Trophoblast cell (in vitro differentiated cells and primary cell): Measurements from ENCODE around the gene RPTOR.

Experiments used
- DNase-seq, 2 donors: peaks; one replicate each; pipeline ENCODE4 v3.0.0-alpha.2; 2016
- H2AFZ ChIP-seq: 2 replicates; pipeline ENCODE4 v1.6.1; 2013; ENCODE audit warnings: low read length, moderate library complexity, mild to moderate bottlenecking; ENCODE audit not compliant: insufficient read depth, poor library complexity
- H2AK5ac ChIP-seq: 2 replicates; pipeline ENCODE4 v1.6.1; 2013; ENCODE audit warnings: mild to moderate bottlenecking, low read length
- H2BK120ac ChIP-seq: 2 replicates; pipeline ENCODE4 v1.6.1; 2013; ENCODE audit warnings: low read length, mild to moderate bottlenecking, moderate library complexity; ENCODE audit not compliant: insufficient read depth, poor library complexity
- H2BK12ac ChIP-seq: 2 replicates; pipeline ENCODE4 v1.6.1; 2013; ENCODE audit warnings: mild to moderate bottlenecking, low read length, moderate library complexity
- H2BK5ac ChIP-seq: 2 replicates; pipeline ENCODE4 v1.6.1; 2013; ENCODE audit warnings: low read length, low read depth, moderate library complexity, mild to moderate bottlenecking; ENCODE audit not compliant: poor library complexity
- H3K14ac ChIP-seq: 2 replicates; pipeline ENCODE4 v1.6.1; 2013; ENCODE audit warnings: mild to moderate bottlenecking, low read length
- H3K18ac ChIP-seq: 2 replicates; pipeline ENCODE4 v1.6.1; 2013; ENCODE audit warnings: mild to moderate bottlenecking, low read length
- H3K23ac ChIP-seq: 2 replicates; pipeline ENCODE4 v1.6.1; 2013; ENCODE audit warnings: low read length
- H3K27ac ChIP-seq: 2 replicates; pipeline ENCODE4 v1.5.1; 2013; ENCODE audit warnings: low read depth, mild to moderate bottlenecking, inconsistent platforms, low read length, moderate library complexity
- H3K27me3 ChIP-seq: 2 replicates; pipeline ENCODE4 v1.6.1; 2013; ENCODE audit warnings: inconsistent platforms, mild to moderate bottlenecking, low read length, moderate library complexity; ENCODE audit not compliant: insufficient read depth
- H3K36me3 ChIP-seq, 2 experiments: 1 replicate in 1 of 2; 2 replicates in 1 of 2; pipeline ENCODE4 v1.6.1; 2013; ENCODE audit warnings: low read length in 2 of 2, mild to moderate bottlenecking in 2 of 2, moderate library complexity in 1 of 2; ENCODE audit not compliant: insufficient read depth in 2 of 2, control insufficient read depth in 1 of 2
- H3K4ac ChIP-seq: 2 replicates; pipeline ENCODE4 v1.6.1; 2013; ENCODE audit warnings: low read depth, mild to moderate bottlenecking, low read length, moderate library complexity
- H3K4me1 ChIP-seq, 2 experiments: 1 replicate in 1 of 2; 2 replicates in 1 of 2; pipeline ENCODE4 v1.6.1; 2013; ENCODE audit warnings: low read length in 2 of 2, mild to moderate bottlenecking in 2 of 2, moderate library complexity in 1 of 2; ENCODE audit not compliant: insufficient read depth in 2 of 2, control insufficient read depth in 1 of 2
- H3K4me2 ChIP-seq: 2 replicates; pipeline ENCODE4 v1.6.1; 2013; ENCODE audit warnings: inconsistent platforms, mild to moderate bottlenecking, low read length, moderate library complexity
- H3K4me3 ChIP-seq: 2 replicates; pipeline ENCODE4 v1.5.1; 2013; ENCODE audit warnings: mild to moderate bottlenecking, low read depth, low read length, inconsistent platforms
- H3K79me1 ChIP-seq: one replicate; pipeline ENCODE4 v1.6.1; 2013; ENCODE audit warnings: low read length
- H3K79me2 ChIP-seq: 2 replicates; pipeline ENCODE4 v1.6.1; 2013; ENCODE audit warnings: low read length, mild to moderate bottlenecking; ENCODE audit not compliant: control insufficient read depth, insufficient read depth, poor library complexity
- H3K9ac ChIP-seq: 2 replicates; pipeline ENCODE4 v1.6.1; 2013; ENCODE audit warnings: mild to moderate bottlenecking, low read length
- H3K9me3 ChIP-seq: 2 replicates; pipeline ENCODE4 v1.6.1; 2013; ENCODE audit warnings: low read depth, mild to moderate bottlenecking, control low read depth, inconsistent platforms, low read length; ENCODE audit not compliant: insufficient read depth
- H4K12ac ChIP-seq: 2 replicates; pipeline ENCODE4 v1.6.1; 2013; ENCODE audit warnings: low read depth, mild to moderate bottlenecking, low read length, moderate library complexity
- H4K8ac ChIP-seq: 2 replicates; pipeline ENCODE4 v1.6.1; 2013; ENCODE audit warnings: low read depth, mild to moderate bottlenecking, low read length, moderate library complexity
- H4K91ac ChIP-seq: one replicate; pipeline ENCODE4 v1.6.1; 2013; ENCODE audit warnings: low read depth, mild to moderate bottlenecking, low read length, moderate library complexity
- WGBS: extraction: QIAGEN DNeasy Blood & Tissue Kit; methylation state at CpG from one replicate; pipeline ENCODE4 v1.1.7; 2013; ENCODE audit warnings: missing lambda C conversion rate; ENCODE audit not compliant: insufficient read length, insufficient coverage; ENCODE audit errors: extremely low coverage; 5-methylcytosine and 5-hydroxymethylcytosine counted together

The RPTOR gene

DNA sequence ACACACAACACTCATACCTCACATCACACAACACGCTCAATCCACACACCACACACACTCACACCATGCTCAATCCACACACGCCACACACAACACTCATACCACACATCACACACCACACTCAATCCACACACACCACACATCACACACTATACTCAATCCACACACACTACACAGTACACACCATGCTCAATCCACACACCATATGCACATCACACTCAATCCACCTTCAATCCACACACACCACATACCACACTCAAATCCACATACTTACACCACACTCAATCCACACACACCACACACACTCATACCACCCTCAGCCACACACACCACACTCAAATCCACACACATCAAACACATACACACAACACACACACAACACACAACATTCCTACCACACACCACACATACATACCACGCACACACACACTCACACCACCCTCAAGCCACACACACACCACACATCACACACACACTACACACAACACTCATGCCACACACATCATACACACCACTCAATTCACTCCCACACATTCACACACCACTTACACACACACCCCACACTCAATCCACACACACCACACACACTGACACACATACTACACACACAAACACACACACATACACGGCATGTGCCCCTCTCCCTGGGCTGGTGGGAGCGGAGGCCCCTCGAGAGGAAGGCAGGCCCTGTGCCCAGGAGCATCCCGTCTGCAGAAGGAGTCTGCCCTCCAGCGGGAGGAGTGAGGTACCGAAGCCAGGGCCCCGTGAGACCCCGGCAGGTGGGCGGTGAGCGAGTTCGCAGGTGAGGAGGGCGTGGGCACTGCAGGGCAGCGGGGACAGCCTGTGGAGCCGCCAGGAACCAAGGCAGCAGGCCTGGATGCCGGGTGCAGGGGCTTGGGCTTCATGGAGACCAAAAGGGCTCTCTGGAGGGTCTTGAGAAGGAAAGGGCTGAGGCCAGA is 33.1 kb upstream of the RPTOR start:
- Histone ChIP-seq H3K79me1 (no peaks in the 10 kb centered on the region), H4K12ac (no peak overlapping the region), H2AK5ac (no peak overlapping the region), H3K14ac (no peak overlapping the region), H2BK5ac (no peak overlapping the region), H3K18ac (no peak overlapping the region), H2BK120ac (no peak overlapping the region), H2BK12ac (no peak overlapping the region), H3K9me3 (peaks cover 6% of the 10 kb centered on the region), H3K36me3 (no peaks in the 10 kb centered on the region), H4K8ac (no peak overlapping the region), H3K4ac (no peak overlapping the region), H2AFZ (no peak overlapping the region), H4K91ac (no peak overlapping the region), H3K23ac (peak overlapping the region; percentile 80), H3K9ac (no peak overlapping the region), H3K4me2 (no peak overlapping the region), H3K27ac (no peak overlapping the region), H3K4me3 (peak overlapping the region; percentile 42), H3K79me2 (no peaks in the 10 kb centered on the region), H3K27me3 (no peaks in the 10 kb centered on the region), H3K4me1 (no peaks in the 10 kb centered on the region)
- no peak for DNase-seq
- WGBS, result 99% methylated on average over 3 of the region's 18 CpGs

DNA sequence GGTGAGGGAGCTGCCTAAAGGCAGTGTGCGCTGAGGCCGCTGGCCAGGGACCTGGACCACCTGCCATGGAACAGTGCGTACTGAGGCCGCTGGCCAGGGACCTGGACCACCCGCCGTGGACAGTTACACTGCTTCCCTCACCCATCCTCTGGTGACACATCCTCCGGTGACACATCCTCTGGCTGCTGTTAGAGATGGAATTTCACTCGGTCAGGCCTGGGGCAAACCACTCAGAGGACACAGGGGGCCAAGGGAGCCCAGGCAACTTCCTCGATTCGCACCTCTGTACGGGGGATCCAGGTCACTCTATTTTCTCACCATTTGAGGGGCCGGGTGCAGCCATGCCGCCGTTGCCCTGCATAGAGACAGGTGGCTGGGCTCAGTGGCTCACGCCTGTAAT is 32.4 kb upstream of the RPTOR start:
- H4K8ac ChIP-seq, result no peak overlapping the region
- H3K4me3 ChIP-seq, result no peak overlapping the region
- no peaks in the 10 kb centered on the region for H3K4me1 ChIP-seq
- peak; percentile 21 to 31 for DNase-seq
- H3K79me1 ChIP-seq, result no peaks in the 10 kb centered on the region
- H3K9me3 ChIP-seq, result peaks cover 6% of the 10 kb centered on the region
- no peak overlapping the region for H3K9ac ChIP-seq
- H3K4ac ChIP-seq, result no peak overlapping the region
- no peak overlapping the region for H3K23ac ChIP-seq
- H3K14ac ChIP-seq, result no peak overlapping the region
- no peak overlapping the region for H2AK5ac ChIP-seq
- no peak overlapping the region for H4K91ac ChIP-seq
- no peak overlapping the region for H3K4me2 ChIP-seq
- no CpG with 5 or more reads among the region's 15 CpGs for WGBS
- H3K36me3 ChIP-seq, result no peaks in the 10 kb centered on the region
- no peaks in the 10 kb centered on the region for H3K27me3 ChIP-seq
- no peak overlapping the region for H3K27ac ChIP-seq
- H2BK12ac ChIP-seq, result no peak overlapping the region
- H2BK5ac ChIP-seq, result no peak overlapping the region
- no peak overlapping the region for H2AFZ ChIP-seq
- H3K18ac ChIP-seq, result no peak overlapping the region
- no peak overlapping the region for H4K12ac ChIP-seq
- H3K79me2 ChIP-seq, result no peaks in the 10 kb centered on the region
- no peak overlapping the region for H2BK120ac ChIP-seq

DNA sequence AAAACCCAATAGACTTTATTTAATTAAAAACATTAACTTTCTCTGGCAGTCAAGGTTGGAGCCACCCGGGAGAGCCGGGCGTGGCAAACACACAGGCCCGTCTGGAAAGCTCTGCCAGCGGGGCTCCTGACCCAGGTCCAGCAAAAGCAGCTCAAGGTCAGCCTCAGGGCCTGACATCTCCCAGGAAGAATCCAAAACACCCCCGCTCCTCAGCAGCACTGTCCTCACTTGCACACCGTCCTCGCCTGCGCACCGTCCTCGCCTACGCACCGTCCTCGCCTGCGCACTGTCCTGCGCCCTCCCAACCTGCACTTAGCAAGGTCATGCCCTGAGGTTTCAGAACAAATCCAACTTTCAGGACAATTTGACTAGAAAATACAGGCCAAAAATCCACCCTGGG is 31.4 kb upstream of the RPTOR start:
- Histone ChIP-seq H3K27ac (no peak overlapping the region), H3K9me3 (peaks cover 6% of the 10 kb centered on the region), H3K79me1 (no peaks in the 10 kb centered on the region), H3K27me3 (no peaks in the 10 kb centered on the region), H3K79me2 (no peaks in the 10 kb centered on the region), H3K4ac (no peak overlapping the region), H2BK12ac (no peak overlapping the region), H2BK120ac (no peak overlapping the region), H3K4me2 (no peak overlapping the region), H2AFZ (no peak overlapping the region), H3K18ac (no peak overlapping the region), H4K8ac (no peak overlapping the region), H3K9ac (no peak overlapping the region), H4K12ac (no peak overlapping the region), H4K91ac (no peak overlapping the region), H2BK5ac (no peak overlapping the region), H3K36me3 (no peaks in the 10 kb centered on the region), H3K14ac (no peak overlapping the region), H3K4me1 (no peaks in the 10 kb centered on the region), H3K23ac (no peak overlapping the region), H2AK5ac (no peak overlapping the region), H3K4me3 (no peak overlapping the region)
- no peak for DNase-seq
- no CpG with 5 or more reads among the region's 16 CpGs for WGBS

DNA sequence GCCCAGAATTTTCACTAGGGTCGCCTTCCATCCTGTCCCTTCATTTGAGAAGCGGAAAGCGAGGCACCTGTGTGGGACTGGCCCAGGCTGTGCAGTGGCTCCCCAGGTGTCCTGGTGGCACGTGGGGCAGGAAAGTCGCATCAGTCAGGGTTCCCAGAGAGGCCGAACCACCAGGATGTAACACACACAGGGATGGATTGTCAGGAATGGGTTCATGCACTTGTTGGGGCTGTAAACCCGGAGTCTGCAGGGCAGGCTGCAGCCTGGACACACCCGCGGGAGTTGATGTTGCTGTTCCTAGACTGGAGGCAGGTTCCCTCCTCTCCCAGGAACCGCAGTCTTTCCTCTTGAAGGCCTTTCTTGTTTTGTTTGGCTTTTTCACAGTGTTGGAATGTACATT is 30.7 kb upstream of the RPTOR start:
- H4K12ac ChIP-seq, result no peak overlapping the region
- no peak overlapping the region for H4K91ac ChIP-seq
- H3K9ac ChIP-seq, result no peak overlapping the region
- no peak overlapping the region for H3K18ac ChIP-seq
- H3K14ac ChIP-seq, result no peak overlapping the region
- no peak overlapping the region for H3K4me2 ChIP-seq
- no peaks in the 10 kb centered on the region for H3K36me3 ChIP-seq
- no peak overlapping the region for H2BK5ac ChIP-seq
- no peak overlapping the region for H2AFZ ChIP-seq
- no peak overlapping the region for H3K4ac ChIP-seq
- H2AK5ac ChIP-seq, result no peak overlapping the region
- no peak overlapping the region for H3K23ac ChIP-seq
- H3K4me3 ChIP-seq, result no peak overlapping the region
- WGBS, result no CpG with 5 or more reads among the region's 10 CpGs
- H3K79me2 ChIP-seq, result no peaks in the 10 kb centered on the region
- no peak overlapping the region for H2BK120ac ChIP-seq
- H3K27ac ChIP-seq, result no peak overlapping the region
- no peaks in the 10 kb centered on the region for H3K79me1 ChIP-seq
- H3K9me3 ChIP-seq, result peaks cover 6% of the 10 kb centered on the region
- no peak for DNase-seq
- H3K4me1 ChIP-seq, result no peaks in the 10 kb centered on the region
- no peak overlapping the region for H2BK12ac ChIP-seq
- no peak overlapping the region for H4K8ac ChIP-seq
- H3K27me3 ChIP-seq, result no peaks in the 10 kb centered on the region
